ENCODE results near the gene GASK1A. TPM values are rescaled to one million over a fixed set of nuclear protein-coding genes. Genes with fewer than 3 reads are reported as not detected.

GASK1A gene
- total RNA-seq, 2 experiments from 2014 or later = not detected

- H3K79me2 ChIP-seq (ENCODE audit: insufficient read depth, low read depth, low read length) = no peaks in the 10 kb centered on the region
- CTCF ChIA-PET (ENCODE audit: unreplicated experiment) = no interaction called here
- TF ChIP-seq, protein P1, sequence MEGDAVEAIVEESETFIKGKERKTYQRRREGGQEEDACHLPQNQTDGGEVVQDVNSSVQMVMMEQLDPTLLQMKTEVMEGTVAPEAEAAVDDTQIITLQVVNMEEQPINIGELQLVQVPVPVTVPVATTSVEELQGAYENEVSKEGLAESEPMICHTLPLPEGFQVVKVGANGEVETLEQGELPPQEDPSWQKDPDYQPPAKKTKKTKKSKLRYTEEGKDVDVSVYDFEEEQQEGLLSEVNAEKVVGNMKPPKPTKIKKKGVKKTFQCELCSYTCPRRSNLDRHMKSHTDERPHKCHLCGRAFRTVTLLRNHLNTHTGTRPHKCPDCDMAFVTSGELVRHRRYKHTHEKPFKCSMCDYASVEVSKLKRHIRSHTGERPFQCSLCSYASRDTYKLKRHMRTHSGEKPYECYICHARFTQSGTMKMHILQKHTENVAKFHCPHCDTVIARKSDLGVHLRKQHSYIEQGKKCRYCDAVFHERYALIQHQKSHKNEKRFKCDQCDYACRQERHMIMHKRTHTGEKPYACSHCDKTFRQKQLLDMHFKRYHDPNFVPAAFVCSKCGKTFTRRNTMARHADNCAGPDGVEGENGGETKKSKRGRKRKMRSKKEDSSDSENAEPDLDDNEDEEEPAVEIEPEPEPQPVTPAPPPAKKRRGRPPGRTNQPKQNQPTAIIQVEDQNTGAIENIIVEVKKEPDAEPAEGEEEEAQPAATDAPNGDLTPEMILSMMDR (conservative IDR thresholded peaks at IDR 0.05; ENCODE audit: low read length) = no peak
- no peak for TF ChIP-seq EZH2phosphoT487 (IDR thresholded peaks at IDR 0.05; ENCODE audit: borderline replicate concordance, low read depth, low read length)
- H3K9me3 ChIP-seq (ENCODE audit: low read length) = no peaks in the 10 kb centered on the region
- POLR2A ChIA-PET = no interaction called here
- intact Hi-C loops (cut with micrococcal nuclease; ENCODE audit: unreplicated experiment) = no loop called here
- no peak overlapping the region for H3K4me2 ChIP-seq (ENCODE audit: low read length)
- DNase-seq (ENCODE audit: low spot score) = no peak
- H3K4me1 ChIP-seq (ENCODE audit: insufficient read depth, low read length, poor library complexity, severe bottlenecking) = no peaks in the 10 kb centered on the region
- no peaks in the 10 kb centered on the region for H3K9me2 ChIP-seq (ENCODE audit: insufficient read depth, low read length)
- no peaks in the 10 kb centered on the region for H3K36me3 ChIP-seq (ENCODE audit: insufficient read depth, low read length)
- no TSS peak for BruUV-seq (replicated peaks)
- no peak overlapping the region for H2AFZ ChIP-seq (ENCODE audit: low read length)
- H4K20me1 ChIP-seq (ENCODE audit: insufficient read depth, low read length) = no peaks in the 10 kb centered on the region
- no peak overlapping the region for H3K4me3 ChIP-seq (ENCODE audit: low read depth, low read length, poor library complexity, severe bottlenecking)
- H3K27ac ChIP-seq (ENCODE audit: low read depth, low read length, poor library complexity, severe bottlenecking) = no peak overlapping the region
Observed at GRCh38 chr3:43090238-43090637, 111.1 kb downstream of the GASK1A start.

- TF ChIP-seq, protein P1 (conservative IDR thresholded peaks at IDR 0.05; ENCODE audit: low read length) = no peak
- TF ChIP-seq EZH2phosphoT487 (IDR thresholded peaks at IDR 0.05; ENCODE audit: borderline replicate concordance, low read depth, low read length) = no peak
- H3K9me2 ChIP-seq (ENCODE audit: insufficient read depth, low read length) = no peaks in the 10 kb centered on the region
- ChIA-PET POLR2A (interaction anchor here (0.6 kb wide), 1 partner anchor 473 kb away, joined by 4 read pairs; no protein-coding TSS in a partner anchor), CTCF (ENCODE audit: unreplicated experiment) (no interaction called here)
- H3K9me3 ChIP-seq (ENCODE audit: low read length) = no peaks in the 10 kb centered on the region
- H3K36me3 ChIP-seq (ENCODE audit: insufficient read depth, low read length) = no peaks in the 10 kb centered on the region
- H4K20me1 ChIP-seq (ENCODE audit: insufficient read depth, low read length) = no peaks in the 10 kb centered on the region
- H3K27ac ChIP-seq (ENCODE audit: low read depth, low read length, poor library complexity, severe bottlenecking) = no peak overlapping the region
- no TSS peak for BruUV-seq (replicated peaks)
- H3K4me3 ChIP-seq (ENCODE audit: low read depth, low read length, poor library complexity, severe bottlenecking) = no peak overlapping the region
- H3K4me2 ChIP-seq (ENCODE audit: low read length) = no peak overlapping the region
- intact Hi-C loops (cut with micrococcal nuclease; ENCODE audit: unreplicated experiment) = no loop called here
- DNase-seq (ENCODE audit: low spot score) = no peak
- H3K4me1 ChIP-seq (ENCODE audit: insufficient read depth, low read length, poor library complexity, severe bottlenecking) = no peaks in the 10 kb centered on the region
- no peak overlapping the region for H2AFZ ChIP-seq (ENCODE audit: low read length)
- no peaks in the 10 kb centered on the region for H3K79me2 ChIP-seq (ENCODE audit: insufficient read depth, low read depth, low read length)
Observed at GRCh38 chr3:43091481-43091880, 112.4 kb downstream of the GASK1A start.

- no peaks in the 10 kb centered on the region for H3K79me2 ChIP-seq (ENCODE audit: insufficient read depth, low read depth, low read length)
- intact Hi-C loops (cut with micrococcal nuclease; ENCODE audit: unreplicated experiment) = no loop called here
- H3K27ac ChIP-seq (ENCODE audit: low read depth, low read length, poor library complexity, severe bottlenecking) = no peak overlapping the region
- H2AFZ ChIP-seq (ENCODE audit: low read length) = no peak overlapping the region
- no peak for TF ChIP-seq EZH2phosphoT487 (IDR thresholded peaks at IDR 0.05; ENCODE audit: borderline replicate concordance, low read depth, low read length)
- TF ChIP-seq, protein P1 (conservative IDR thresholded peaks at IDR 0.05; ENCODE audit: low read length) = no peak
- ChIA-PET CTCF (ENCODE audit: unreplicated experiment) (no interaction called here), POLR2A (no interaction called here)
- H3K4me1 ChIP-seq (ENCODE audit: insufficient read depth, low read length, poor library complexity, severe bottlenecking) = no peaks in the 10 kb centered on the region
- no peaks in the 10 kb centered on the region for H4K20me1 ChIP-seq (ENCODE audit: insufficient read depth, low read length)
- no peaks in the 10 kb centered on the region for H3K9me3 ChIP-seq (ENCODE audit: low read length)
- BruUV-seq (replicated peaks) = no TSS peak
- H3K36me3 ChIP-seq (ENCODE audit: insufficient read depth, low read length) = no peaks in the 10 kb centered on the region
- DNase-seq (ENCODE audit: low spot score) = no peak
- H3K4me3 ChIP-seq (ENCODE audit: low read depth, low read length, poor library complexity, severe bottlenecking) = no peak overlapping the region
- no peak overlapping the region for H3K4me2 ChIP-seq (ENCODE audit: low read length)
- no peaks in the 10 kb centered on the region for H3K9me2 ChIP-seq (ENCODE audit: insufficient read depth, low read length)
Observed at GRCh38 chr3:43093006-43093405, 113.9 kb downstream of the GASK1A start.

Data from OCI-LY7 (cell line).